ENCODE measurements around the gene MMAB. TPM values are rescaled to one million over a fixed set of nuclear protein-coding genes. Genes with fewer than 3 reads are reported as not detected.

Gene MMAB
- total RNA-seq, 2 donors from 2014 or later = 23.1 to 79.2 TPM

- Histone ChIP-seq H3K4me1 (replicated peaks) (no peaks in the 10 kb centered on the region), H3K27me3 (replicated peaks; ENCODE audit: insufficient read depth) (no peaks in the 10 kb centered on the region), H3K36me3 (no peaks in the 10 kb centered on the region), H3K4me3 (no peak overlapping the region), H3K27ac (no peak overlapping the region), H3K9me3 (no peaks in the 10 kb centered on the region)
- intact Hi-C loops (cut with DNase I) = no loop called here
- no peak for TF ChIP-seq POLR2A (IDR thresholded peaks at IDR 0.05)
- 92% methylated on average over 2 of the region's 2 CpGs for WGBS
- no peak for DNase-seq (ENCODE audit: low spot score)
Observed at GRCh38 chr12:109600481-109600880, 27.2 kb upstream of the MMAB start.

GRCh38 chr12:109599087-109599486, 25.8 kb upstream of the MMAB start:
- TF ChIP-seq, protein P1, sequence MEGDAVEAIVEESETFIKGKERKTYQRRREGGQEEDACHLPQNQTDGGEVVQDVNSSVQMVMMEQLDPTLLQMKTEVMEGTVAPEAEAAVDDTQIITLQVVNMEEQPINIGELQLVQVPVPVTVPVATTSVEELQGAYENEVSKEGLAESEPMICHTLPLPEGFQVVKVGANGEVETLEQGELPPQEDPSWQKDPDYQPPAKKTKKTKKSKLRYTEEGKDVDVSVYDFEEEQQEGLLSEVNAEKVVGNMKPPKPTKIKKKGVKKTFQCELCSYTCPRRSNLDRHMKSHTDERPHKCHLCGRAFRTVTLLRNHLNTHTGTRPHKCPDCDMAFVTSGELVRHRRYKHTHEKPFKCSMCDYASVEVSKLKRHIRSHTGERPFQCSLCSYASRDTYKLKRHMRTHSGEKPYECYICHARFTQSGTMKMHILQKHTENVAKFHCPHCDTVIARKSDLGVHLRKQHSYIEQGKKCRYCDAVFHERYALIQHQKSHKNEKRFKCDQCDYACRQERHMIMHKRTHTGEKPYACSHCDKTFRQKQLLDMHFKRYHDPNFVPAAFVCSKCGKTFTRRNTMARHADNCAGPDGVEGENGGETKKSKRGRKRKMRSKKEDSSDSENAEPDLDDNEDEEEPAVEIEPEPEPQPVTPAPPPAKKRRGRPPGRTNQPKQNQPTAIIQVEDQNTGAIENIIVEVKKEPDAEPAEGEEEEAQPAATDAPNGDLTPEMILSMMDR (IDR thresholded peaks at IDR 0.05) = no peak
- TF ChIP-seq POLR2A (IDR thresholded peaks at IDR 0.05) = no peak
- TF ChIP-seq POLR2AphosphoS5 (IDR thresholded peaks at IDR 0.05) = no peak
- no peak overlapping the region for H3K27ac ChIP-seq
- DNase-seq (ENCODE audit: low spot score) = no peak
- no peaks in the 10 kb centered on the region for H3K9me3 ChIP-seq
- intact Hi-C loops (cut with DNase I) = loop anchor here (10.0 kb wide), 1 partner anchor 116 kb away; the partner anchor contains the start of gene FAM222A
- no peaks in the 10 kb centered on the region for H3K4me1 ChIP-seq (replicated peaks)
- no peaks in the 10 kb centered on the region for H3K36me3 ChIP-seq
- H3K4me3 ChIP-seq = no peak overlapping the region
- WGBS = 85% methylated on average over 7 of the region's 7 CpGs
- no peaks in the 10 kb centered on the region for H3K27me3 ChIP-seq (replicated peaks; ENCODE audit: insufficient read depth)

- 80% methylated on average over 11 of the region's 11 CpGs for WGBS
- Histone ChIP-seq H3K36me3 (no peaks in the 10 kb centered on the region), H3K4me1 (replicated peaks) (no peaks in the 10 kb centered on the region), H3K27ac (no peak overlapping the region), H3K4me3 (no peak overlapping the region), H3K9me3 (no peaks in the 10 kb centered on the region), H3K27me3 (replicated peaks; ENCODE audit: insufficient read depth) (no peaks in the 10 kb centered on the region)
- intact Hi-C loops (cut with DNase I) = loop anchor here (10.0 kb wide), 1 partner anchor 116 kb away; the partner anchor contains the start of gene FAM222A
- TF ChIP-seq POLR2AphosphoS5 (IDR thresholded peaks at IDR 0.05) = no peak
- no peak for TF ChIP-seq POLR2A (IDR thresholded peaks at IDR 0.05)
- TF ChIP-seq, protein P1 (IDR thresholded peaks at IDR 0.05) = no peak
- no peak for DNase-seq (ENCODE audit: low spot score)
Observed at GRCh38 chr12:109598428-109598854, 25.1 kb upstream of the MMAB start.

GRCh38 chr12:109597795-109598427, 24.6 kb upstream of the MMAB start:
- TF ChIP-seq POLR2AphosphoS5 (IDR thresholded peaks at IDR 0.05) (peak; percentile 73), POLR2A (IDR thresholded peaks at IDR 0.05) (no peak)
- TF ChIP-seq, protein P1 (IDR thresholded peaks at IDR 0.05) = peak; percentile 95 to 97 (median 96)
- Histone ChIP-seq H3K9me3 (no peaks in the 10 kb centered on the region), H3K27me3 (replicated peaks; ENCODE audit: insufficient read depth) (no peaks in the 10 kb centered on the region), H3K4me3 (no peak overlapping the region), H3K36me3 (no peaks in the 10 kb centered on the region), H3K4me1 (replicated peaks) (no peaks in the 10 kb centered on the region), H3K27ac (no peak overlapping the region)
- intact Hi-C loops (cut with DNase I) = loop anchor here (2.0 to 10.0 kb wide), 2 partner anchors 117 to 177 kb away; partner anchors contain the start of gene FAM222A
- peak; percentile 80 for DNase-seq (ENCODE audit: low spot score)
- WGBS = 40% methylated on average over 27 of the region's 27 CpGs

GRCh38 chr12:109597414-109597794, 24.1 kb upstream of the MMAB start:
- WGBS = 46% methylated on average over 11 of the region's 11 CpGs
- Histone ChIP-seq H3K9me3 (no peaks in the 10 kb centered on the region), H3K27me3 (replicated peaks; ENCODE audit: insufficient read depth) (no peaks in the 10 kb centered on the region), H3K36me3 (no peaks in the 10 kb centered on the region), H3K27ac (no peak overlapping the region), H3K4me1 (replicated peaks) (no peaks in the 10 kb centered on the region), H3K4me3 (no peak overlapping the region)
- TF ChIP-seq POLR2AphosphoS5 (IDR thresholded peaks at IDR 0.05) = no peak
- TF ChIP-seq, protein P1 (IDR thresholded peaks at IDR 0.05) = no peak
- TF ChIP-seq POLR2A (IDR thresholded peaks at IDR 0.05) = no peak
- intact Hi-C loops (cut with DNase I) = loop anchor here (2.0 to 10.0 kb wide), 2 partner anchors 117 to 177 kb away; partner anchors contain the start of gene FAM222A
- no peak for DNase-seq (ENCODE audit: low spot score)
